SK-N-SH (cell line): ENCODE measurements around the gene RGL4.

Experiments used
- CTCF ChIP-seq: fragments of 200-600 bp; sonication (generic); IDR thresholded peaks from 2 replicates; pipeline ENCODE4 v1.6.1; 2017; ENCODE audit warnings: antibody characterized with exemption, mild to moderate bottlenecking, moderate library complexity
- EP300 ChIP-seq, 2 experiments: IDR thresholded peaks; 2 replicates each; pipeline versions ENCODE4 v1.4.0 to v1.6.1; 2012; ENCODE audit warnings: borderline replicate concordance in 1 of 2, low read depth in 1 of 2, low read length in 1 of 2
- MAX ChIP-seq: IDR thresholded peaks from 2 replicates; pipeline ENCODE4 v1.4.0; 2012; ENCODE audit warnings: low read depth
- YY1 ChIP-seq: IDR thresholded peaks from 2 replicates; pipeline ENCODE4 v1.4.0; 2012; ENCODE audit warnings: low read depth, mild to moderate bottlenecking

DNA sequence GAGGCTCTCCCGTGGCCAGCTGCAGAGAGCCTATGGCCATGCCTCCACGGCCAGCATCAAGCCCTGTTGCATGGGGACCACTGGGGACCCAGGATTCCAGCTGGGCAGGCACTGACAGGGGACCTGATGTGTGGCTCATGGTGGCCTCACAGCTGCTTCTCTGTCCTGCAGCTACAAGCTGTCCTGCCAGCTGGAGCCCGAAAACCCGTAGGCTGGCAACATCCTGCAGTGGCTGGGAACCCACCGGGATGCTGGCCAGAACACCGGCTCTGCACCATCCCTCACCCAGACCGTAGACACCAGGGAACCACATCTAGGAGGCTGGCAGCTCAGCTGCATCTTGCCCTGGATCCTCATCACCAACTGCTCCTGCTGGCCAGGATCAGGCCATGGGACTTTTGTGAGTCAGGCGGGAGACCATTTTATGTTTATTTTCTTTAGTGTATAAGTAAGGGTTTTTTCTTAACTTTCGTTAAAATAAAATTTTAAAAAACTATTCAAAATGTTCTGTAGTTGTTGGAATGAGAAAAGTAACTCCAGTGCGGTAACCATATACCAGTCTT lies 7.9 kb downstream of the RGL4 start:
- TF ChIP-seq CTCF: no peak
- no peak for TF ChIP-seq EP300 (IDR thresholded peaks at IDR 0.05; ENCODE audit: borderline replicate concordance in 1 of 2, low read depth in 1 of 2, low read length in 1 of 2)
- TF ChIP-seq YY1: no peak
- TF ChIP-seq MAX: no peak
